ENCODE results near the gene DHCR7. TPM values are rescaled to one million over a fixed set of nuclear protein-coding genes. Genes with fewer than 3 reads are reported as not detected.

DHCR7 gene
- total RNA-seq, 1 donor = 58.3 TPM

DNA sequence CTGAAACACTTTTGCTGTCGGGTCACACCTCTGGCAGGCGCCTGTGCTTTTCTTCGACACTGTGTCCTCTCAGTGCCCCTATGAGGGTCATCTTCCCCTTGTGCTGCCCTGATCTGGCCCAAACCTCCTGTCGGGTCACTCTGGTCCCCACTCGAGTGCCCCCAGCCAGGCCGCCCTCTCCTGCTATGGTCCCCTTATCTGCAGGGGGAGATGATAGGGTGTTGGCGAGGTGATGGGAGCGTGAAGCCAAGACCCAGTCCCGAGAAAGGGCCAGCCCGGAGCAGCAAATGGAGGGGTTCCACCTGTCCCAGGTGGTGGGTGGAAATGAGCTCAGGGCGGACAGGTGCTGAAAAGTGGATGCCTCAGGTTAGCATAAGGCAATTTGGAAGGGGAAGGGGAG is 14.5 kb upstream of the DHCR7 start:
- Histone ChIP-seq H3K36me3 (ENCODE audit: insufficient read depth, low read length) (peaks cover 39% of the 10 kb centered on the region), H3K4me1 (ENCODE audit: insufficient read depth, low read length) (no peaks in the 10 kb centered on the region), H3K9me3 (ENCODE audit: low read depth, low read length) (no peaks in the 10 kb centered on the region), H3K79me2 (ENCODE audit: insufficient read depth, low read length) (no peaks in the 10 kb centered on the region), H4K20me1 (ENCODE audit: insufficient read depth, low read length) (no peaks in the 10 kb centered on the region), H2AFZ (ENCODE audit: low read length) (no peak overlapping the region), H3K4me3 (ENCODE audit: insufficient read depth, low read length) (no peak overlapping the region), H3K4me2 (ENCODE audit: insufficient read depth, low read length) (no peak overlapping the region), H3K27ac (ENCODE audit: low read depth, low read length) (no peak overlapping the region), H3K27me3 (ENCODE audit: insufficient read depth, low read length) (no peaks in the 10 kb centered on the region)
- TF ChIP-seq, protein P1, sequence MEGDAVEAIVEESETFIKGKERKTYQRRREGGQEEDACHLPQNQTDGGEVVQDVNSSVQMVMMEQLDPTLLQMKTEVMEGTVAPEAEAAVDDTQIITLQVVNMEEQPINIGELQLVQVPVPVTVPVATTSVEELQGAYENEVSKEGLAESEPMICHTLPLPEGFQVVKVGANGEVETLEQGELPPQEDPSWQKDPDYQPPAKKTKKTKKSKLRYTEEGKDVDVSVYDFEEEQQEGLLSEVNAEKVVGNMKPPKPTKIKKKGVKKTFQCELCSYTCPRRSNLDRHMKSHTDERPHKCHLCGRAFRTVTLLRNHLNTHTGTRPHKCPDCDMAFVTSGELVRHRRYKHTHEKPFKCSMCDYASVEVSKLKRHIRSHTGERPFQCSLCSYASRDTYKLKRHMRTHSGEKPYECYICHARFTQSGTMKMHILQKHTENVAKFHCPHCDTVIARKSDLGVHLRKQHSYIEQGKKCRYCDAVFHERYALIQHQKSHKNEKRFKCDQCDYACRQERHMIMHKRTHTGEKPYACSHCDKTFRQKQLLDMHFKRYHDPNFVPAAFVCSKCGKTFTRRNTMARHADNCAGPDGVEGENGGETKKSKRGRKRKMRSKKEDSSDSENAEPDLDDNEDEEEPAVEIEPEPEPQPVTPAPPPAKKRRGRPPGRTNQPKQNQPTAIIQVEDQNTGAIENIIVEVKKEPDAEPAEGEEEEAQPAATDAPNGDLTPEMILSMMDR (IDR thresholded peaks at IDR 0.05; ENCODE audit: extremely low read depth, low read depth, low read length) = no peak
- DNase-seq (ENCODE audit: insufficient read length, low spot score, missing footprints) = no peak

DNA sequence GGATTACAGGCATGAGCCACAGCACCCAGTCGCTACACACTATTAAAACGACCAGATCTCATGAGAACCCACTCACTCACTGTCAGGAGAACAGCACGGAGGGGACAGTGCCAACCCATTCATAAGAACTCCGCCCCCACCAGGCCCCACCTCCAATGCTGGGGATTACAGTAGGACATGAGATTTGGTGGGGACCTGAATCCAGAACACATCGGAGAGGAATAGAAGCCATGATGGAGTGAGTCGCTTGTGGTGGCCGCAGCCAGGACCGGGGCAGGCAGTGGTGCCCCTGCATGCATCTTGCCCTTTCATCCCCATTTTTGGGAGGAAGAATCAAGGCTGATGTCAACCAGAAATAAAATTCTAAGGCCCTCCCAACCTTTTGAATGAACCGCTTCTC is 13.5 kb upstream of the DHCR7 start:
- Histone ChIP-seq H3K27ac (ENCODE audit: low read depth, low read length) (no peak overlapping the region), H3K4me1 (ENCODE audit: insufficient read depth, low read length) (no peaks in the 10 kb centered on the region), H3K27me3 (ENCODE audit: insufficient read depth, low read length) (no peaks in the 10 kb centered on the region), H3K79me2 (ENCODE audit: insufficient read depth, low read length) (no peaks in the 10 kb centered on the region), H2AFZ (ENCODE audit: low read length) (no peak overlapping the region), H4K20me1 (ENCODE audit: insufficient read depth, low read length) (peaks cover 2% of the 10 kb centered on the region), H3K4me2 (ENCODE audit: insufficient read depth, low read length) (no peak overlapping the region), H3K9me3 (ENCODE audit: low read depth, low read length) (no peaks in the 10 kb centered on the region), H3K4me3 (ENCODE audit: insufficient read depth, low read length) (no peak overlapping the region), H3K36me3 (ENCODE audit: insufficient read depth, low read length) (peaks cover 45% of the 10 kb centered on the region)
- TF ChIP-seq, protein P1 (IDR thresholded peaks at IDR 0.05; ENCODE audit: extremely low read depth, low read depth, low read length) = no peak
- no peak for DNase-seq (ENCODE audit: insufficient read length, low spot score, missing footprints)

DNA sequence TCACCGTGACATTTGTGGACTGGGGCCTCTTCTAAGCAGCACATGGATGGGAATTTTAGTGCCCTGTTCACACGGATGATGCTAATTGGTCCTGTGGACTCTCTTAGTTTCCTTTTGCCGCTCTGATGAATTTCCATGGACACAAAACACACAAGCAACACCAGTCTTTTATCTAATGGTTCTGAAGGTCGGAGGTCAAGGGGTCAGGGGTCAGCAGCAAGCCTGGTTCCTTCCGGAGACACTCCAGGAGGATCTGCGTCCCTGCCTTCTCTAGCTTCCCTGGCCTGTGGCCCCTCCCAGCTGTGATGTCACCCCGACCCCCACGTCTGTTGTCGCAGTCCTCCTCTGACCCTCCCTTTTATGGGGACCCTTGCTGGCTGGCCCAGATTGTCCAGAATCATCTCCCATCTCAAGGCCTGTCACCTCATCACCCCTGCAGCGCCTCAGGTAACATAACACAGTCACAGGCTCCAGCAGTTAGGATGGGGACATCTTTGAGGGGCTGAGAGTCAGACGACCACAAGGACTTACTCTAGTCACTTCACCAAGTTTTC is 11.7 kb upstream of the DHCR7 start:
- DNase-seq (ENCODE audit: insufficient read length, low spot score, missing footprints) = no peak
- Histone ChIP-seq H3K27ac (ENCODE audit: low read depth, low read length) (no peak overlapping the region), H3K4me2 (ENCODE audit: insufficient read depth, low read length) (no peak overlapping the region), H3K36me3 (ENCODE audit: insufficient read depth, low read length) (peaks cover 62% of the 10 kb centered on the region), H3K79me2 (ENCODE audit: insufficient read depth, low read length) (peaks cover 3% of the 10 kb centered on the region), H3K27me3 (ENCODE audit: insufficient read depth, low read length) (no peaks in the 10 kb centered on the region), H4K20me1 (ENCODE audit: insufficient read depth, low read length) (peaks cover 3% of the 10 kb centered on the region), H2AFZ (ENCODE audit: low read length) (no peak overlapping the region), H3K4me1 (ENCODE audit: insufficient read depth, low read length) (no peaks in the 10 kb centered on the region), H3K4me3 (ENCODE audit: insufficient read depth, low read length) (no peak overlapping the region), H3K9me3 (ENCODE audit: low read depth, low read length) (no peaks in the 10 kb centered on the region)
- TF ChIP-seq, protein P1 (IDR thresholded peaks at IDR 0.05; ENCODE audit: extremely low read depth, low read depth, low read length) = no peak

DNA sequence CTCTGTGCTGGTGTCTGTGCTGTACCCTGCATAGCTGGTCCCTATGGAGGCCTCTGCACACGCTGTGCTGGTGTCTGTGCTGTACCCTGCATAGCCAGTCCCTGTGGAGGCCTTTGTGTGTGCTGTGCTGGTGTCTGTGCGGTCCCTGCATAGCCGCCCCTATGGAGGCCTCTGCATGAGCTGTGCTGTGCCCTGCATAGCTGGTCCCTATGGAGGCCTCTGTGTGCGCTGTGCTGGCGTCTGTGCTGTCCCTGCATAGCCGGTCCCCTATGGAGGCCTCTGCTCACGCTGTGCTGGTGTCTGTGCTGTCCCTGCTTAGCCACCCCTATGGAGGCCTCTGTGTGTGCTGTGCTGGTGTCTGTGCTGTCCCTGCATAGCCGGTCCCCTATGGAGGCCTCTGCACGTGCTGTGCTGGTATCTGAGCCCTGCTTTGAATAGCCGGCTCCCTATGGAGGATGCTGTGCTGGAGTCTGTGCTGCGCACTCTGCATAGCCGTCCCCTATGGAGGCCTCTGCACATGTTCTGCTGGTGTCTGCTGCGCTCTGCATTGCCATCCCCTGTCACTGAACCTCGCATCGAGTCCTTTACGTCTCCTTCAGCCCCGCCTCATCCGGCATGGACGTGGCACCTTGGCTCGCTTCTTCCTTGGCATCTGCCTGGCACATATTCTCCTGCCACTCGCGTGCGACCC is 11.0 kb upstream of the DHCR7 start:
- Histone ChIP-seq H3K4me1 (ENCODE audit: insufficient read depth, low read length) (no peaks in the 10 kb centered on the region), H3K4me3 (ENCODE audit: insufficient read depth, low read length) (no peak overlapping the region)
- TF ChIP-seq, protein P1 (IDR thresholded peaks at IDR 0.05; ENCODE audit: extremely low read depth, low read depth, low read length) = no peak

More for the DNA sequence above, 11.0 kb upstream of the DHCR7 start:
- no peak overlapping the region for H2AFZ ChIP-seq (ENCODE audit: low read length)
- peaks cover 8% of the 10 kb centered on the region for H4K20me1 ChIP-seq (ENCODE audit: insufficient read depth, low read length)
- H3K27me3 ChIP-seq (ENCODE audit: insufficient read depth, low read length) = no peaks in the 10 kb centered on the region
- H3K79me2 ChIP-seq (ENCODE audit: insufficient read depth, low read length) = peaks cover 9% of the 10 kb centered on the region
- H3K4me2 ChIP-seq (ENCODE audit: insufficient read depth, low read length) = no peak overlapping the region
- no peak overlapping the region for H3K27ac ChIP-seq (ENCODE audit: low read depth, low read length)
- no peaks in the 10 kb centered on the region for H3K9me3 ChIP-seq (ENCODE audit: low read depth, low read length)
- H3K36me3 ChIP-seq (ENCODE audit: insufficient read depth, low read length) = peaks cover 63% of the 10 kb centered on the region
- no peak for DNase-seq (ENCODE audit: insufficient read length, low spot score, missing footprints)
